ENCODE results near the gene VPS37B. TPM values are rescaled to one million over a fixed set of nuclear protein-coding genes. Genes with fewer than 3 reads are reported as not detected.

Gene VPS37B
- total and polyA plus RNA-seq, 2 donors (not counting 3 experiments of a cell fraction or from before 2014, with no cell fraction given): 39.5 to 45.9 TPM

GRCh38 chr12:122870867-122871664 lies 24.9 kb downstream of the VPS37B start:
- H3K4me2 ChIP-seq (ENCODE audit: insufficient read depth, low read length): peak overlapping the region; percentile 84
- no peaks in the 10 kb centered on the region for H3K9me3 ChIP-seq (replicated peaks; ENCODE audit: control insufficient read depth, insufficient read depth, low read length)
- no peaks in the 10 kb centered on the region for H3K9me1 ChIP-seq (replicated peaks; ENCODE audit: control insufficient read depth, extremely low read depth, insufficient read depth, low read length)
- no peak overlapping the region for H2AFZ ChIP-seq (ENCODE audit: low read depth, low read length)
- DNase-seq (ENCODE audit: low read depth, low spot score) (peak; percentile 87), FAIRE-seq (peak; percentile 98)
- POLR2A ChIA-PET: interaction anchor here (0.9 to 1.2 kb wide), 3 partner anchors 12 to 362 kb away, joined by 3 to 5 read pairs (median 3); partner anchors contain the start of genes MPHOSPH9 and MTRFR
- dilution Hi-C loops (cut with MboI; ENCODE audit: extremely low pct_ligation_motif_present, low sequenced_read_pairs) (no loop called here), intact Hi-C loops (cut with micrococcal nuclease) (loop anchor here (1.0 kb wide), 1 partner anchor 81 kb away; no protein-coding TSS in a partner anchor)
- TF ChIP-seq MYC (IDR thresholded peaks at IDR 0.05; ENCODE audit: low read depth, low read length): no peak
- TF ChIP-seq POLR2AphosphoS5 (IDR thresholded peaks at IDR 0.05; ENCODE audit: insufficient read depth, low read depth, low read length): no peak
- TF ChIP-seq GATA2 (IDR thresholded peaks at IDR 0.05; ENCODE audit: insufficient read depth, insufficient read length, low read depth, low read length): no peak
- TF ChIP-seq POLR2A (IDR thresholded peaks at IDR 0.05; ENCODE audit: low read depth, low read length): no peak
- TF ChIP-seq FOS (IDR thresholded peaks at IDR 0.05; ENCODE audit: borderline replicate concordance, insufficient read depth, low read length): no peak
- H3K27ac ChIP-seq (ENCODE audit: insufficient read depth, low read depth, low read length): peak overlapping the region; percentile 92
- H3K79me2 ChIP-seq (ENCODE audit: control insufficient read depth, insufficient read depth, low read length): peaks cover 56% of the 10 kb centered on the region
- CTCF ChIA-PET: interaction anchor here (0.8 to 4.0 kb wide), 17 partner anchors 8 to 367 kb away, joined by 3 to 23 read pairs (median 5); partner anchors contain the start of gene VPS37B
- H3K27me3 ChIP-seq (ENCODE audit: control insufficient read depth in 2 of 2, insufficient read depth in 2 of 2, low read length in 2 of 2): no peaks in the 10 kb centered on the region
- no peaks in the 10 kb centered on the region for H4K20me1 ChIP-seq (replicated peaks; ENCODE audit: control insufficient read depth, extremely low read depth, insufficient read depth, low read length)
- no TSS peak for BruUV-seq (replicated peaks)
- peaks cover 32% of the 10 kb centered on the region for H3K4me1 ChIP-seq (ENCODE audit: control insufficient read depth, extremely low read depth, insufficient read depth, low read length)
- H3K4me3 ChIP-seq (replicated peaks in 1 of 3; ENCODE audit: insufficient read depth in 1 of 3, low read depth in 1 of 3, low read length in 3 of 3): peak overlapping the region in 2 of 3 experiments; percentile 25 to 60
- peak overlapping the region; percentile 89 for H3K9ac ChIP-seq (replicated peaks; ENCODE audit: extremely low read depth, insufficient read depth, low read length)
- H3K36me3 ChIP-seq (ENCODE audit: control insufficient read depth in 2 of 2, extremely low read depth in 1 of 2, insufficient read depth in 2 of 2, low read length in 2 of 2): peaks cover 18 to 20% of the 10 kb centered on the region in 2 experiments
